Tibial artery (tissue), 4 donors: Measurements from ENCODE around the gene MYOCOS.
A peak's percentile ranks its signal among the peaks of the same experiment; 100 is the strongest.

Experiments
- DNase-seq, 2 donors: peaks; one replicate each; pipeline ENCODE4 v3.0.0-alpha.2; 2019
- H3K27ac ChIP-seq, 2 donors: fragments of 200-600 bp; sonication (generic) in 1 of 2; 1 replicate in 1 of 2; 2 replicates in 1 of 2; pipeline ENCODE4 v1.5.1; 2018 to 2019; ENCODE audit warnings: mild to moderate bottlenecking in 1 of 2
- H3K27me3 ChIP-seq, 2 donors: fragments of 200-600 bp; sonication (generic) in 1 of 2; one replicate each; pipeline versions ENCODE4 v1.5.1 to v1.6.0; 2016 to 2019
- H3K36me3 ChIP-seq, 3 donors: fragments of 200-600 bp; sonication (generic) in 2 of 3; one replicate each; pipeline ENCODE4 v1.5.1; 2016 to 2019; ENCODE audit warnings: mild to moderate bottlenecking in 2 of 3
- H3K4me1 ChIP-seq, 4 donors: fragments of 200-600 bp; sonication (generic) in 2 of 4; 1 replicate in 3 of 4; 2 replicates in 1 of 4; pipeline ENCODE4 v1.5.1; 2016 to 2019
- H3K4me3 ChIP-seq, 2 donors: fragments of 200-600 bp; sonication (generic) in 1 of 2; 1 replicate in 1 of 2; 2 replicates in 1 of 2; pipeline ENCODE4 v1.5.1; 2018 to 2019; ENCODE audit warnings: mild to moderate bottlenecking in 2 of 2
- H3K9me3 ChIP-seq, 3 donors: fragments of 200-600 bp; sonication (generic) in 1 of 3; one replicate each; pipeline ENCODE4 v1.5.1; 2016 to 2019
- CTCF ChIP-seq, 2 experiments: fragments of 200-600 bp in 1 of 2; fragments of 450-650 bp in 1 of 2; IDR thresholded peaks; one replicate each; pipeline ENCODE4 v1.5.1; 2017 to 2019; ENCODE audit warnings: antibody characterized with exemption in 2 of 2, mild to moderate bottlenecking in 1 of 2, moderate library complexity in 1 of 2
- intact Hi-C: fragments of 100-400 bp; cut with DNase I; formaldehyde crosslinking; loops from one replicate; pipeline ENCODE4 v1.15.0; 2023; ENCODE audit warnings: low total_unique reads

Gene MYOCOS

DNA sequence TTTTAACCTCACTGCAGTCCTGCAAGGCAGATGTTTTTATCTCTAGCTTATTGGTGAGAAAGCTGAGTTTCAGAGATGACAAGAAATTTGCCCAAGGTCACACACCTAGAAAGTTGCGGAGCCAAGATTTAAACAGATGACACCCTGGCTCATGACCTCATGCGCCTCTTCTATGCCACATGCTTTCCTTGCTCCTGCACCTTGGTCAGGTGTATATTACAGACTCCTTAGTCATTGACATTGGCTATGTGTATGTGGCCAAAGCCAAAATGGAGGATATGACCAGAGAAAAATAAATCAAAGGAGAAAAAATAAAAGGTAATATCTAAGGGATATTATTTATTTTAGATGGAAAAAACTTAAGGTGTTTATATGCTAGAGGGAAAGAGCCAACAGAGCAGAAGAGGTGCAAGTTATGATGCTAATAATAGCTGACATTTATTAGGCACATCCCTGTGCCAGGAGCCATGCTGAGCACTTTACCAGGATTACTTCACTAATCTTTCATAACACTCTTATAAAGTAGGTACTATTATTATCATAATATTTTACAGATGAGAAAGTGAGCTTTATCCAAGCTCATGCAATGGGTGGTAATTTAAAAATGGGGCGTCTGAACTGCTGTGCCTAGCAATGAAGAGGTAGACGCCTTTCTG, 44.2 kb downstream of the MYOCOS start:
- Histone ChIP-seq H3K4me3 (no peak overlapping the region), H3K9me3 (no peaks in the 10 kb centered on the region), H3K4me1 (peaks cover 0 to 19% (median 2%) of the 10 kb centered on the region in 4 donors), H3K27ac (no peak overlapping the region), H3K36me3 (no peaks in the 10 kb centered on the region), H3K27me3 (no peaks in the 10 kb centered on the region)
- no peak for DNase-seq
- TF ChIP-seq CTCF (IDR thresholded peaks at IDR 0.05) = no peak
- intact Hi-C loops = no loop called here

GRCh38 chr1:171668372-171668771, 46.3 kb downstream of the MYOCOS start:
- no peaks in the 10 kb centered on the region for H3K36me3 ChIP-seq
- no peaks in the 10 kb centered on the region for H3K27me3 ChIP-seq
- DNase-seq = no peak
- no peak overlapping the region for H3K27ac ChIP-seq
- intact Hi-C loops = no loop called here
- H3K4me1 ChIP-seq = peaks cover 0 to 14% (median 2%) of the 10 kb centered on the region in 4 donors
- H3K4me3 ChIP-seq = no peak overlapping the region
- no peak for TF ChIP-seq CTCF (IDR thresholded peaks at IDR 0.05)
- H3K9me3 ChIP-seq = no peaks in the 10 kb centered on the region

DNA sequence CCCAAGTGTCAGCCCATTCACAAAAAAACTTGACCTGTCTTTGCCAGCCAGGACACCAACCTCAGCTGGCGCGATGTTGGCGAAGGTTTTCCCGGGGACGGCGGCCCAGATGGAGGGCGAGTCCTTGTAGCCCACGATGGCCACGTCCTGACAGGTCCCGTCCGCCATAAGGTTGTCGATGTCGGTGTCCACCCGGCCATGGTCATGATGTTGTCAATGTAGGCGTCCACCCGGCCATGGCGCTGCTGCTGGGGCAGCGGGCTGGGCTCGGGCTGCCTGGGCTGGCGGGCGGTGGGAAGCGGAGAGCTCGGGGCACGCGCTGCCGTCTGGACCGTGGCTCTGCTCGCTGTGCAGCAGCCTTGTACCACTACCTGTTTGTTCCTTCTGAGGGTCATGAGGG, 48.7 kb downstream of the MYOCOS start:
- Histone ChIP-seq H3K27ac (no peak overlapping the region), H3K4me1 (peaks cover 0 to 28% (median 17%) of the 10 kb centered on the region in 4 donors), H3K27me3 (no peaks in the 10 kb centered on the region), H3K36me3 (no peaks in the 10 kb centered on the region), H3K9me3 (no peaks in the 10 kb centered on the region), H3K4me3 (no peak overlapping the region)
- intact Hi-C loops = no loop called here
- no peak for TF ChIP-seq CTCF (IDR thresholded peaks at IDR 0.05)
- DNase-seq = no peak

DNA sequence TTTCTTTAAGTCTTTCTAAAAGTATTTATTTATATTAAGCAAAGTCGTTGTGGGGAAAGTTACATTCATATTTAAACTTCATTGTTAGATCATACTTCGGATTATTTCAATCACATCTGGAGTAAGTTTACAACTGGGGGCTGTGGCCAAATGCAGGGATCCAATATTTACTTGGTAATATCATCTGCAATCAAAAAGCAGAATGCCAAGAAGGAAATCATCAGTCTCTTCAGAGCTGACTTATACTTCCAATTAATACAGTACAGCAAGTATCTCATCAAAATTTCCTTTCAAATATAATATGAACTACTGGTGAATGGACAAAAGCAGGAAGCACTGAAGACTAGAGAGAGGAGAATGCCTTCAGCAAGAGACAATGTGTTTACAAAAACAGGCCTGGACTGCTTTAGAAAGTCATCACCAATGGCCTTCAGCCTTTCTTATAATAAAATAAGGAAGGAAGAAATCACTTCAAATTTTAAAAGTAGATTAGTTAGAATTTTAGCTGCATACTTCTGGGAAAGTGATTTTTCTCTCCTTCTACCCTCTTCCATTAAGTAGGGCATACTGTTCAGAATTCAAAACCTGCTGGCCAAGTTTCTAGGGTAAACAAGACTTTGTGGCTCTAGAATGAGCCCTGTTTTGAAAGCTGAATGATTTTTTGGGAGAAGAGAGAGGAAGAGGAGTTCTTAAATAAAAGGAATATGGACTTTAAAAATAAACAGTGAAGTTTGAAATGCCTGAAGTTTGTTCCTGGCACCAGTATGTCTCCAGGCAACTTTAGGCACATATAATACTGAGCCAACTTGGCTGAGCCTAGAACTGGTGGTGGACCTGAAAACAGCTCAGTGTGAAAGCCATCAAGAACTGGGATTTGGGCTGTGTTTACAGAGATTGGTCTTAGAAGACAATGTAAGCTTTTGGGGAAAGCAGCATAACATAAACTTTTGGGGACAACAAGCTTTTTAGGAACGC, 52.7 kb downstream of the MYOCOS start:
- DNase-seq = no peak
- intact Hi-C loops = no loop called here
- H3K27ac ChIP-seq = peak overlapping the region; percentile 71 to 84
- no peaks in the 10 kb centered on the region for H3K27me3 ChIP-seq
- H3K4me3 ChIP-seq = no peak overlapping the region
- H3K36me3 ChIP-seq = no peaks in the 10 kb centered on the region
- no peaks in the 10 kb centered on the region for H3K9me3 ChIP-seq
- TF ChIP-seq CTCF (IDR thresholded peaks at IDR 0.05) = no peak
- H3K4me1 ChIP-seq = peaks cover 0 to 31% (median 17%) of the 10 kb centered on the region in 4 donors
